ENCODE measurements around the gene DAB2IP.
"Not testable (repeated sequence)": the region's sequence is repeated elsewhere in the genome, so short reads cannot be mapped to it uniquely, and the experiment has no call there.

Gene DAB2IP

DNA sequence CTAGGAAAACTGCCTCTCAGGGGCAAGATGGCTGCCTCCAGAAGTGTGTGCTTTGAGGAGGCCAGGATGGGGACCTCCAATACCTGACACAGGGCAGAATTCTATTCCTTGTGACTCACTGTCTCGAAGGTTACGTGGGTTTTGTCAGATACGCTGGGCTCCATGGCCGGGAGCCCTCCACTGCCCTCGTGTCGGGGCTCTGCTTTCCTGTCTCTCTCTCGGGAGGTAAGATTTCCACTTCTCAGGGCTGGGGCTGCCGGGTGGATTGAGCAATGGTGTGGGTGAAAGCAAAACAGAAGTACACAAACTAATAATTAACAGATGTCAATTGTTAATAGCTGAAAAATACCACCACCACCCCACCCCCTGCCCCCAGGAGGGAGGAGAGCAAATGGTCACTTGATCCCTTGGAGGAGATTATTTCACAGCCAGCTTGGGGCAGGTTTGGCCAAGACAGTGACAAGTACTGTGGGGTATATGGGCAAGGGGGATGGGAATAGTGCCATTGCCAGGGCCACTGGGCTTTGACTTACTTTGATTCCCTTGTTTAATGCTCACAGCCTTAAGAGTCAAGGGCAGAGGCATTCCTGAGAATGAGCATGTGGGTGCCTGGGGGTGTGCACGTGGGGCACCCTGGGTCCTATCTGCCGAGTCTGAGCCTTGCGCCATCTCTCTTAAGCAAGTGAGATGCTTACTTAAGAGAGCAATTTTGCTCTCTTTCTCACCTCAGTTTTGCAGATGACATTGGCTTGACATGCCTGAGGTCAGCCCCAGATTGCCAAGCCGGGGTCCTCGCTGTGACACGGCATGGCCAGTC lies 28.8 kb upstream of the DAB2IP start:
- no peak overlapping the region for H3K4me3 ChIP-seq (ENCODE audit: low read length)
- no peak for DNase-seq (ENCODE audit: low read depth, low spot score)

DNA sequence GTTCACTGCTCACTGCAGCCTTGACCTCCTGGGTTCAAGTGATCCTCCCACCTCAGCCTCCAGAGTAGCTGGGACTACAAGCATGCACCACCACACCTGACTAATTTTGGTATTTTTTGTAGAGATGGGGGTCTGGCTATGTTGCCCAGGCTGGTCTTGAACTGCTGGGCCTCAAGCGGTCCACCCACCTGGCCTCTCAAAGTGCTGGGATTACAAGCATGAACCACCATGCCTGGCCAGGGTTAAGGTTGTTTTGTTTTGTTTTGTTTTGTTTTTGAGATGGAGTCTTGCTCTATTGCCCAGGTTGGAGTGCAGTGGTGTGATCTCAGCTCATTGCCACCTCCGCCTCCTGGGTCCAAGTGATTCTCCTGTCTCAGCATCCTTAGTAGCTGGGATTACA lies 28.0 kb upstream of the DAB2IP start:
- not testable (repeated sequence) for H3K4me3 ChIP-seq (ENCODE audit: low read length); DNase-seq (ENCODE audit: low read depth, low spot score)

DNA sequence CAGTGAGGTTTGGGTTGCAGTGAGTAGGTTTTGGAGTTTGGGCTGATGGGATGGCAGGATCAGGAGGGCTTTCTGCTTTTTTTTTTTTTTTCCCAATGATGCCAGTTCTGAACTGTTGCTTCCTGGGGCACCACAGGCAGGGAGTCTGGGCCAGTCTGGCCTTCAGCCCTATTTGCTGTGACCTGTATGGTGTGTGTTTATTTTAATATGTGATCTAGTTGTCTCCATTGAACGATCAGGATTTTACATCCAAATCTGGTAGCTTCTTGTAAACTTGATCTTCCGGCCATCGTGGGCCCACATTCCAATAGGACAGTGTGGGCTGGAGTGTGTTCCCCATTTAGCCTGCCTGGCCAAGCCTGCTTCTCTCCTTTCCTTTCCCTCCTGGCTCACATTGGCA lies 25.8 kb upstream of the DAB2IP start:
- no peak for DNase-seq (ENCODE audit: low read depth, low spot score)
- H3K4me3 ChIP-seq (ENCODE audit: low read length), result no peak overlapping the region

DNA sequence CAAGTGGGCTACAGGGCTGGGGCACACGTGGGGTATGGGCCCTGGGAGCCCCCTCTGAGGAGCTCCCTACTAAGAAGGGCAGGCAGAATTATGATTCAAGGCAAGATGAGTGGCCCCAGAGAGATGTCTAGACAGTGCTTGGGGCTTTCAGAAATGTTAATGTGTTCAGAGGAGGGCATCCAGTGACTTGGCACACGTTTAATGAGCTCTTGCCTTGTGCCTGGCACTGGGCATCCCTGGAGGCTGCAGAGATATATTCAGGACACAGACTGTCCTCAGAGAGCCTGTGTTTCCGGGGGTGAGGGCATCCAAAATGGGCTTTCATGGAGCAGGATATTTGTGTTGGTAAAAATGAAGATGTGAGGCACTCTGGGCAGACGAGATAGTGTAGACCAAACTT lies 25.4 kb upstream of the DAB2IP start:
- no peak for DNase-seq (ENCODE audit: low read depth, low spot score)
- no peak overlapping the region for H3K4me3 ChIP-seq (ENCODE audit: low read length)

DNA sequence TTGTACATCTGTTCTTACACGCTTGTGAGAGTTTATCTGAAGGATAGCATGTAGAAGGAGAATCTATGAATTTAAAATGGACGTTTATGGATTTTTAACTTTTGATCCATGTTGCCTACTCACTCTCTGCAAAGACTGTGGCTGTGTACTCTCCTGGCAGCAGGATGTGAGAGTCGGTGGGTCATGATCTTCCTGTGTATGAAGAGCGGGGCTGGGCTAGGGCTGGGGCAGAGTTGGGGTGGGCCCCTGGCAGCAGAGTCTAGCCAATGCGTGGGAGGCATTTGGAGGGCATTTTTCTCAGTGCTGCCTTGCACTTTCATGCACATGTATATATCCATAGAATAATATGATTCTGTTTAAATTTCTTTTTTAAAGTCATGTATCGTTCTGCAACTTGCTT lies 24.0 kb upstream of the DAB2IP start:
- H3K4me3 ChIP-seq (ENCODE audit: low read length), result no peak overlapping the region
- DNase-seq (ENCODE audit: low read depth, low spot score), result no peak

DNA sequence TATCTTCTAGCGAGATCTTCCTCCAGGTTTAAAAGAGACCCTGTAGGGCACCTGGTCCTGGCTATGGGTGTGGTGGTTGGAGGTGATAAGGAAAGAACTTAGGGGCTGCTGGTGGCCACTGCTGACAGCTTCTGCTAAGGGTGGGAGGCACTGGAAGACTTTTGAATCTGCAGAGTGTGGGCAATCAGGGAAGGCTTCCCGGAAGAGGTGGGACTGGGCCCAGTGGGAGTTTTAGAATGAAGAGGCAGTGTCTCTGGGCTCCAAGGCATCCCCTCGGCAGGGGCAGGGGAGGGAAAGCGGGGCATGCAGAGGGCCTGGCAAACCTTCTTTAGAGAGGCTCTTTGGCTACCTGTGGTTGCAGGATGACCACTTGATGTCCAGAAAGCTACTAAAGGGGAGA lies 23.0 kb upstream of the DAB2IP start:
- no peak for DNase-seq (ENCODE audit: low read depth, low spot score)
- no peak overlapping the region for H3K4me3 ChIP-seq (ENCODE audit: low read length)

DNA sequence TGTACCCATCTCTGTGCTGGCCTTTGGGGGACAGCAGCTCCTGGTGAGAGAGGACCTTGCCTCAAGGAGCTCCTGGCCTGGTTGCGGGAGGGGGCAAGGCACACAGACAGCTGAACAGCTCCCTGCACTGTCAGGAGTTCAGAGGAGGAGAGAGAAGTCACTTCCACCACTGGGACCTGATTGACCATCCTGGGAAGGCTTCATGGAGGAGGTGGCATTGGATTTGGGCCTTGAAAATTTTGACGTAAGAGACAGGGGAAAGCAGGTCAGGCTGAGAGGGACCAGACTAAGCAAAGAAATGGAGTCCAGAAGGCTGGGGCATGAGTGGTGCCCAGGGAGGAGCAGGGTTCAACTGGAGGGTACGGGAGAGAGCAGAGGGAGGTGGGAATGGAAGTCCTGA lies 20.3 kb upstream of the DAB2IP start:
- DNase-seq (ENCODE audit: low read depth, low spot score), result no peak
- H3K4me3 ChIP-seq (ENCODE audit: low read length), result no peak overlapping the region

DNA sequence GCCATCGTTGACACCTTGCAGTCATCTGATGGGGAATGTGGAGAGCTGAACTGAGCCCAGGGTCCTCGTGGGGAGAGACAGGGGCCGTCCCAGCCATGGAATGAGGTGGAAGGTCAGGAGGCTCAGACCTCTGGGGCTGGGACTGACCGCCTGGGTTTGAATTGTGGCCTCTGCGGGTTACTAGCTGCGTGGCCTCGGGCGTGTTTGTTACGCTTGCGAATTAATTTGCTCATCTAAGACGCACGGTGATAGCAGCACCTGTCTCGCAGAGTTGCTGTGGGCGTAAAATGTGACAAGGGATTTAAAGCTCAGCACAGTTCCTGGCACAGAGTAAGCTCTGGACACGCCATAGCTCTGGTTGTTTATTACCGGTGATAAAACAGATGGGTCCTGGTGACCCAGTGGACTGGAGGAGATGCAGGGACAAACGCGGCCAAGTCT lies 19.4 kb upstream of the DAB2IP start:
- no peak for DNase-seq (ENCODE audit: low read depth, low spot score)

DNA sequence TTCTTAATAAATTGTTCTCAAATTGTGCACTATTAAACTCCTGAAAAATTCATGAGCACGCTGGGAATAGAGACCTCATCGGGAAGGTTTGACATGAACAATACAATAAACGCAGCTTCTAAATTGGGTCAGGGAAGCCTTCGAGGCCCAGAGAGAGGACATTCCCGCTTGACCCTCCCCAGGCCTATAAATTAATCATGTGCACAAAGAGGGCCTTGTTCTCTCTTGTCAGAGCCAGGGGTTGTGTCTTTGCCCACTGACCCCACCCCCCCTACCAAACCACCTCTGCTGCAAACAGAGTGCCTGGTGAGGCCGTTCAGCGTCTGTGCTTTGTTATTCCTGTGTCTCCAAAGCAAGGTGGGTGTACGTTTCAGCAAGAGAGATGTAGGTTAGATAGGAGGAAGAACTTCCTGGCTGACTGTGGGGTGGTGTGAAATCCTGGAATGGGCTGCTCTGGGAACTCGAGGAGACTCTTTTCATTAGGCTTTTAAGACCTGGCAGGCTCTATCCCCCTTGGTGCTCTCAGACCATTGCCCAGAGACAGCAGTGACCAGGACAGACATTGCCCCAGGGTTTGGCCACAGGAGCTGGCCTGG lies 18.2 kb upstream of the DAB2IP start:
- no peak overlapping the region for H3K4me3 ChIP-seq (ENCODE audit: low read length)
- DNase-seq (ENCODE audit: low read depth, low spot score), result no peak

More for the DNA sequence above, 19.4 kb upstream of the DAB2IP start:
- no peak overlapping the region for H3K4me3 ChIP-seq (ENCODE audit: low read length)

DNA sequence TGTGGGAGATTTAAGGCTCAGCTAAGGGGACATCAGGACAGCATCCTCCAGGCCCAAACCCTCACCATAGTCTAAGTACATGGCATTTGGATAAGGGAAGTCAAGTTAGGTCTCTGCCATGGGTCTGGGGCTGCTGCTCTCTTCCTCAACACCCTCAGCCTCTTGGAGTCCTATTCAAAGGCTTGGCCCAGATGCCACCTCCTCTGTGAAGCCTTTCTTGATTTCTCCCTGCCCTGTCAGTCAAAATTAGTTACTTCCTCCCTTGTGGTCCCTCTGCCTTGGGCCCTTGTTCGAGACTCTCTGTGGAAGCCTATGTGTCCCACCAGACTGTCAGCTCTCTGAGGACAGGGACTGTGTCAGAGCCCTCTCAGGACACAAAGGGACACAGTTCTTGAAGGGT lies 17.7 kb upstream of the DAB2IP start:
- no peak for DNase-seq (ENCODE audit: low read depth, low spot score)
- no peak overlapping the region for H3K4me3 ChIP-seq (ENCODE audit: low read length)

DNA sequence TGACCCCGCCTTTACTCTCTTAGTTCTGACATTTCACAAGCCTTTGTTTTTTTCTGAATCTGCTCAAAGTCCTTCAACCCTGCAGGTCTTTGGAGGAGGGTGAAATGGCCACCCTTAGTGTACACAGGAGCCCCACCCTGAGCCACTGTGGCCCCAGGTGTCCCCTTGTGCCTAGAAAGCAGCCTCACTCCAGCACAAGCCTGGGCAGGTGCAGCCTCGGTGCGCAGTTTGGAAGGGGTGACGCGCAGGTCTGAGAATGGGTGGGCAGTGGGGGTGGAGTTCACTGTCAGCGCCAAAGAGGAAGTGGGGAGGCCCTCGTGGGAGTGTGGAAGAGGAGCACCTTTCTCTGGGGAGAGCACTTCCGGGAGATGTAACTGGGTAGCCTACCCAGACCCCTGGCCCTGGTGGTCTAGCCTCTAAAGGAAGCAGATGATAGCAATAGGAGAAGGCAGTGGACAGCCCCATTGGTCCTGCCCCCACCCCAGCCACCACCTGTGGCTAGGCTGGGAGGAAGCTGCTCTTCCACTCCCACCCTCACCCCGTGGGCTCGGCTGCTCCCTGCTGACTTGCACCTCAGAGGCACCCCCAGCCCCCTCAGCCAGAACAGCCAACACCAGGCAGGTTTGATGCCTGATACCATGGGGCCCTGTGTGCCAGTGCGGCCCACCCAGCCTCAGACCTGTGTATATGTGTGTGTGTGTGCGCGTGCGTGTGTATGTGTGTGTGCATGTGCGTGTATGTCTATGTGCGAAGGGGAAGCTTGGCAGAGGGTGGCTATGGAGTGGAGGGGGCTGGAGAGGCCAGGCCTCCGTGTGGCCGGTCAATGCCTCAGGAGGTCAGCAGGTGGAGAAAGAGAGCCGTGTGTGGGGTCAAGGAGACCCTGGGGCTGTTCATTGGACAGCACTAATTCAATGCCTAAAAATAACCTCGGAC lies 16.8 kb upstream of the DAB2IP start:
- DNase-seq (ENCODE audit: low read depth, low spot score), result peak; percentile 33
- H3K4me3 ChIP-seq (ENCODE audit: low read length), result no peak overlapping the region

DNA sequence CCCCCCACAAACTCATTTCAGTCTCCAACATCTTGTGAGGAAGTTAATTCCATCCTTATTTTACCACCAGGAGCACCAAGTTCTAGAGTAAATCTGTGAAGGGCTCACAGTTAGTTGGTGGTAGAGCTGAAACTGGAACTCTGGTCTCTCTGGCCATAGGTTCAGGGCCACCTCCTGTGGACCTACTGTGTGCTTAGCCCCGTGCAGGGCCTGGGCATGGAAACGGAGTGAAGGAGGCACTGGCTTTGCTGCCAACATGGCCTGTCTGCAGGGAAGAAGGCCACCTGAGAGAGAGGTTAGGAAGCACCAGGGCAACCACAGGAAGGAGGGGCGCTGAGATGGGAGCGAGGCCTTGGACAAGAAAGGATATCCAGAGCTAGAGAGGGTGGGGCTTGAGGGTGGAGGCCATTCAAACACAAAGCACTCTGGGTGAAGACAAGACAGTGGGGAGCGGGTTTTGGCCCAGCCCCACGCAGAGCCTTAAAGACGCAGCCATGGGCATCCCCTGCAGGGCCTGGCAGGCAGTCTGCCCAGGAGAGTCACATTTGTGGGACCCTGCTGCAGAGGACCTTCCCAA lies 16.0 kb upstream of the DAB2IP start:
- DNase-seq (ENCODE audit: low read depth, low spot score), result no peak
- H3K4me3 ChIP-seq (ENCODE audit: low read length), result no peak overlapping the region

DNA sequence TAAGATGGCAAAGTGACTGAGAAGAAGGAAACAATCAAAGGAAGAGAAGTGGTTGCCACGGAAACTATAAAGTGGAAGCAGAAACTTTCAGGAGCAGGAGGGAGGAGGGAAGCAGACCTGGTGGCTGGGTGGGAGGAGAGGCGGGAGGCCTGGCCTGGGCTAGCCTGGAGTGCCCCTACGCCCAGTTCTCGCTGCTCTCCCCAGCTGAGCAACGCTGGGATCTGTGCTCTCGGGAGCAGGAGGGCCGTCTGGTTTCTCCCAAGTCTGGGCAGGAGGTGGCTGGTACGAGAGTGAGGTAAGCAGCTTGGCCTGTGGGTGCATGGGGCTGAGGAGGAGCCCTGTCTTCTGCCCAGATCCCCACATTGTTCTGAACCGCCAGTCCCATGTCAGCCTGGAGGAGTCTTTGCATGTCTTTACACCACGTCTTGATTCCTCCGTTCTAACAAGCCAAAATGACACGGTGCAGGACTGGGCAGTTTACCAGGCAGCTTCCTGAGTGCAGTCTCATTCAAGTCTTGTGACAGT lies 15.0 kb upstream of the DAB2IP start:
- no peak overlapping the region for H3K4me3 ChIP-seq (ENCODE audit: low read length)

DNA sequence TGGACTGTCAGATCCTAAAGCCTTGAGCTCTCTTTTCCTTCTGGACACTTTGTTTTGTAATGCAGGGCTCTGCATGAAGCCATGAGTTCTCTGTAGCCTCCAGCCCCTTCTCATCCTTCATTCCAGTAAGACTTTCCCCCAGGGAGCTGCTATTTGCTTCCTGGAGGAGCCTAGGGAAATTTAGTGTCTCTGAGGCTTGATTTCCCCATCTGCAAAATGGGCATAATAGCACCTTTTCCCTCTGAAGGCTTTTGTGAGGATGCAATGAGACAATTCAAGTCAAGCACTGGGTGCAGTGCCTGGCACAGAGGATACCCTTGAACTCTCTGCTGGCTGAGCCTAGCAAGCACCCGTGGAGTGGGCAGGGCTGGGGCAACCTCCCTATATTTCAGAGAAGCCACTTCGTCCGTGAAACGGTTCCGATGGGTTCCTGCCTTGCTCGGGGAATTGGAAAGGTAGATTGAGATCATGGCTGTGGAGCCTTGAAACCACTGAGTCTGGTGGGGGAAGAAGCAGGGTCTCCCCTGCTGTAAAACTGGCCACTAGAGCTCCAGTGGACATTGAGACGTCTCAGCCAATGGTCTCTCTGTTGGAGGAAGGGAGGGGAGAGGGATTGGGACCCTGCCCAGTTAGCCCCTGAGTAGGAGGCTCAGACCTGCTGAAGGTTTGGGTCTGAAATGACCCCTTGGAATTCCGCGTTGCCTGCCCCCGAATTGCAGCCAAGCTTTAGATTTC lies 14.3 kb upstream of the DAB2IP start:
- H3K4me3 ChIP-seq (ENCODE audit: low read length), result no peak overlapping the region
- DNase-seq (ENCODE audit: low read depth, low spot score), result no peak

More for the DNA sequence above, 15.0 kb upstream of the DAB2IP start:
- no peak for DNase-seq (ENCODE audit: low read depth, low spot score)

DNA sequence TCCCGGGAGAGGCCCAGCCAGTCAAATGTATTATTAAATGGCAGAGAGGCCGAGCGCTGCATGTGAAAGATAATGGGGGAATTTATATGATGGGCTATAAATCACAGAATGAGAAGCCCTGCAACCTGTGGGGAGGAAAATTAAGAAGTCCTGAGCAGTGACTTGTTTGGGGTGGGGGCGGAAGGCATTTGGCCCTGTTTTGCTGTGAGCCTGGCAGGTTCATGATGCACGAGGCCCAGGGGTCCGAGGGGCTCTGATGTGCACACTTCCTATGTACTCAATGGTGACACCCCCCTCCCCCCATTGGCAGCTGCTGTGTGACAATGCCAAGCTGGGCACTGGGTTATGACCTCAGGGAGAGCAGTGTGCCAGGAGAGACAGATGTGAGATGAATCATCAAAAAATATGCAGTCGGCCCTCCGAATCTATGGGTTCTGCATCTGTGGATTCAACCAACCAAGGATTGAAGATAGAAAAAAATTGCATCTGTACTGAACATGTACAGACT lies 13.7 kb upstream of the DAB2IP start:
- no peak for DNase-seq (ENCODE audit: low read depth, low spot score)
- H3K4me3 ChIP-seq (ENCODE audit: low read length), result no peak overlapping the region

DNA sequence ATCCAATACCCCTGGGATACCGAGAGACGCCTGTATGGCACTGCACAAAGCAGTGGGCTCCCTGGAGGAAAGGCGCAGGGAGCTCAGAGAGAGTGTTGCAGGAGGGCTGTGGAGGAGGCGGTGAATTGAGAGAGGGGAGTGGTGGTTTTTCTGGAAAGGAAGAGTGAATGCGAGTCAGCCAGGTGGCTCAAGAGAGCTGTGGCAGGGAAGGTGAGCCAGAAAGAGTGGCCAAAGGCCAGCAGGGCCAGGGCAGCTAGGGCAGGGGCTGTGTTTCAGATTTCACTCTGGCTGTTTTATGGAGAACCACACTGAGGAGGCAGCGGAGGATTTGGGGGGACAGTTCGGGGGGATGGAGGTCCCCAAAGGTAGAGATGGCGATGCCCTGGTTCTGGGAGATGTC lies 13.0 kb upstream of the DAB2IP start:
- no peak overlapping the region for H3K4me3 ChIP-seq (ENCODE audit: low read length)
- DNase-seq (ENCODE audit: low read depth, low spot score), result no peak

DNA sequence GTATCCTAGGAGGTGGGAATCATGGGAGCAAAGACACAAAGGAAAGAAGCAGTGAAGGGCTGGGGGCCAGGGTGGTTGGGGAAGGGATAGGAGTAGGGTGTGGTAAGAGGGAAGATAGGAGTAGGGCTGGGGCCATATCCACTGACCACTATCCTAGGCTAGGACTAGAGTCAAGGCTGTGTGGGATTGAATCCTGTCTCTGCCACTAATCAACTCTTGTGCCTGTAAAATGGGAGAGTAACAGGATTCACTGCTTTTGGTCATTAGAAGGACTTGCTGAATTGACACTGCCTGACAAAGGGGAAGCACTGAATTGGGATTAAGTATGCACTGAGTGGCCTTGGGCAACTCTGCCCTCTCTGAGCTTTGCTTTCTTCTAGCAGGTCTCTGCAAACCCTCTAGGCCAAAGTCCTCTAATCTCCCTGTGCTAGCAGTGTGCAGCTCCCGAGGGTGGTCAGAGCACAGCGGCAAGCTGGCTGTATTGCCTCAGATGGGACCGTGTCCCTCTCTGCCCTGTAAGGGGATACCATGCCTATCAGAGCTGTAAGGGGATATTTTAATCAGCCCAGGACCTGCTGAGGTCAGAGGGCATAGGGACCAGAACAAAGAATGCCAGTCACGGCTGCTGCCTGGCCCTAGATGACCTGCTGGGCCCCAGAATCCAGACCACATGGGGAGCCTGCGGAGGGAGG lies 12.4 kb upstream of the DAB2IP start:
- DNase-seq (ENCODE audit: low read depth, low spot score), result no peak
- H3K4me3 ChIP-seq (ENCODE audit: low read length), result no peak overlapping the region

DNA sequence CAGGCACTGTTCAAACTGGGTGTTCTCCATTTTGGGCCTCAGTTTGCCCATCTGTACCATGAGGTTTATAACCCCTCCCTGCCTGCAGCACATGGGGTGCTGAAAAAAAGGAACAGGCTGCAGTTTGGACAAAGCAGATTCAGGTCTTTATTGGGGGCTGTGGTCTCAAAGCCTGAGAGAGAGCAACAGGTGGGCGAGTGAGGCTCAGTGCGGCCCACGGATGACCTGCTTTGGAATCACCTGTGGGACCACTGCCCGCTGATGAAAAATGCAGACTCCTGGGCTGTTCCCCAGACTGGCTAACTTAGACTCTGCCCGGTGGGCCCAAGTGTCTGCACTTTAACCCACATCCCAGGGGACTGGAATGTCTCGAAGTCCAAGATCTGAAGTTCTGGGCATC lies 11.8 kb upstream of the DAB2IP start:
- no peak for DNase-seq (ENCODE audit: low read depth, low spot score)
- H3K4me3 ChIP-seq (ENCODE audit: low read length), result no peak overlapping the region
